ENCODE results near the gene NDUFS2.

NDUFS2 gene

GRCh38 chr1:161172776-161173376 is 29.3 kb upstream of the NDUFS2 start:
- DNase-seq: no peak

DNA sequence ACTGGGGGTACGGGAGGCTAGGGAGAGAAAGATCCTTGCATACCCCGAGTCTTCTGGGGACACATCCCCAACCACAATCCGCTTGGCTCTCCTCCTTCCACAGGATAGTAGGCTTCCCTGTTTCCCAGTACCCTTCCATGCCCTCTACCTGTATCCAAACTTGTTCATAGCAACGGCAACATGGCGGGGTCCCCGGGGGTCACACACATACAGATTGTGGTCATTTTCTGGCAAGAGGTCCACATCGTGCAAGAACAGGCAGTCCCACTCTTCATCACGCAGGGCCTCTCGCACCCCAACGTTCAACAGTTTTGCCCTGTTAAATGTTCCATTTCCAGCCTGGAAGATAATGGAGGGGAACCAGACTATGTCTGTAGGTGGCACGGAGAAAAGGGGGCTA is 28.5 kb upstream of the NDUFS2 start:
- no peak for DNase-seq

GRCh38 chr1:161174911-161175310 is 27.3 kb upstream of the NDUFS2 start:
- no peak for DNase-seq

DNA sequence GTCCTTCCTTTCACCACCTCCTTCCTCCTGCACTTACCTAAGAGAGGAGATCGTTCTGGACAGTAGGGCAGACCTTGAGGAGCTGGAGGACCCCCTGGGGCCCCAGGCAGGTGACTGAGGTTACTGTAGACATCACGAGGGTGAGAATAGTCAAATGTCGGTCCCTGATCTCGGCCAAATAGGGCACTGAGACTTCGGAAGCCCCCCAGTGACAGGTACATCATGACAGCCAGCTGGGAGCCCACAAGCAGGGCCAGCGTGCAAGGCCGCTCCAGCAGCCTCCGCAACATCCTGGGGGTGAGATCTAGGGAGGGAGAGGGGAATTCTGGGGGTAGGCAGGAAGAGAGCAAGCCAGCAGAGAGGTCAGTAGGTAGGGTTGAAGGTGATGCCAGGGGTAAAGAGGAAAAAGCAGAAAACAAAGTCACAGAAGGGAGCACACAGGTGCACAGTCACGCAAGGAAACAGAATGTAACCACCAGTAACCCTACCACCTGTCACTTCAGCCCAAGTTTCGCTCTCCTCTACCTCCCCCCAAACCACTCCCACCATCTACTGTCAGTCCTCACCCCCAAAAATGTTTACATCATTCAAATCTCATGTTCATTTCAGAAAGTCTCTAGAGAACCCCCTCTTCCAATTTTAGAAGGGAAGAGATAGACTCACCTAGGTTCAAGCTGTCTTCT is 26.3 kb upstream of the NDUFS2 start:
- no peak for DNase-seq

DNA sequence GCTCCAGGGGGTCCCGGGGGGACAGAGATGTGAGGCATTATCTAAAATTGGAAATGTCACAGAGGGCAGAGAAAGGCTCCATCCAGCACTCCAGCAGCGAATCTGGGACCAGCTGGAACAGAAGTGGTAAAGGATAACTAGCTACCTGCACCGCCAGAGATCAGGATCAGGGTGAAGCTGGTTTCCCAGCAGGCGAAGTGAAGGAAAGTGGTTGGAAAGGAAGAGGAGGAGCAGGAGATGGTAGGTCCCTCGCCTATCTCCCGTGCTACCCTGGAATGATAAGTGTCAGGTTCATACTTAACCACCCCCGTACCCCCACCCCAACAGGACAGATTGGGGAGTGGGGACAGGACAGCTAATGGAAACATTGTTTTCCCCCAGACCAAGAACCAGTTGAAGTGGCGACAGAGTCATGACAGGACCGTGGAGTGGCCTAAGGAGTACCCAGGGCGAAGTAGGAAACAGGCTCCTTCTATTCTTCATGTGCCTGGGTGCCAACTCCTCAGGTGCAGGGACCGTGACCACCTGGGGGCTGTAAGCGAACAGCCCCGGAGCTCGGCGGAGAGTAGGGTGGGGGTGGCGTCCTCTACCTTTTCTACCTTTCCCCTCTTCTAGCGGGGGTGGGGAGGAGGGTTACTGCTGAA is 25.6 kb upstream of the NDUFS2 start:
- no peak for DNase-seq

DNA sequence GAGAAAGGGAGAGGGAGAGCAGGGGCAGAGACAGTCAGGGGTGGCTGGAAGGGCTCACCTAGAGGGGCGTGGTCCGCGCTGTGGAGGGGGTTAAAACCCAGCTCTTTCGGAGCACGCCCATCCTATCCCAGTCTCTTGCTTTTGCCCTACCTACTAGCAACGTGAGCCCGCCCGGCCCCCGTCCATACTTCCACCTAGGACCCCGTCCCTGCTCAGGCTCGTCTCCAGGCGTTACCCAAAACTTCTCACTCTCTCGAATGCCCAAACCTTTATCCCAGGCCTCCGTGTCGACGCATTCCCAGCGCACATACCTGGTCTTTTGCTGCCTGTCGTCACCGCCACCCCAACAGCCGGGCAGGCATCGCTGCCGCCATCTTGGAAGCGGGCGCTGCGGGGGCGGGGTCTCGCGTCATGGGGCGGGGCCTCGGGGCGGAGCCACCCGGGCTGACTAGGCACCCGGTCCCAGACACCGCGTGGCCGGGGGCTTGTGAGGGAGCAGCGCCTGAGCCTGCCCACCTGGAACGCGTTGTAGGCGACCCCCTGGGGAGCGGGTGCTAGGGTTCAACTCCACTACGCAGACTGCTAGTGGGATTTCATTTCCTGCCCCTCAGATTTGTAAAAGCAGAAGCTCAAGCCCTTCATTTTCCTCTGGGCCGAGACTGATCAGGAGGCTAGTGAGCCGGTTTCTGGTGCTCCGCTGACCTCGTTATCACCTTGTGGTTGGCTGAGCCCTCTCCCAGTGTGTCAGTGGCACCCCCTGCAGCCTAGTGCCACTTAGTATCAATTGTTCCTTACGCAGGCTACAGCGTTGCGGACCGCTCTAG is 24.8 kb upstream of the NDUFS2 start, which contains the start of gene B4GALT3:
Gene B4GALT3, minus strand, starts transcription at position 396 of the 824 bp plus-strand sequence. CDS start 1,447 bp downstream, outside the sequence.
- DNase-seq: peak; percentile 47 to 90 (median 82)

DNA sequence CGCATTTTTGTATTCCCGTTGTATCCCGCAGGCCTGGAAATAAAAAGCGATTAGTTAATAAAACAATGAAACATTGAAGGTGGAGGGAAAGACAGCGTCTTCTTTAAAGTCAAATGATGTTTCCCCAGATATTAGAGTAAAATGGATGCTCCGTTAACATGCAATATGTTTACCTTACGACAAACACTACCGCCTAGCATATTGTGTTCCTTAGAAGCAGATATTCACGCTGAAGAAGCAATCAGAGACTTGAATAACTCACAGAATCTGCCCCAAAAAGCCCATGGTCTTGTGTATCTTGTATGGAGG is 24.3 kb upstream of the NDUFS2 start:
- no peak for DNase-seq

- DNase-seq: no peak
Observed at GRCh38 chr1:161179698-161180097, 22.5 kb upstream of the NDUFS2 start.

- DNase-seq: no peak
Observed at GRCh38 chr1:161180639-161181038, 21.5 kb upstream of the NDUFS2 start.

GRCh38 chr1:161182214-161182613 is 20.0 kb upstream of the NDUFS2 start:
- no peak for DNase-seq

DNA sequence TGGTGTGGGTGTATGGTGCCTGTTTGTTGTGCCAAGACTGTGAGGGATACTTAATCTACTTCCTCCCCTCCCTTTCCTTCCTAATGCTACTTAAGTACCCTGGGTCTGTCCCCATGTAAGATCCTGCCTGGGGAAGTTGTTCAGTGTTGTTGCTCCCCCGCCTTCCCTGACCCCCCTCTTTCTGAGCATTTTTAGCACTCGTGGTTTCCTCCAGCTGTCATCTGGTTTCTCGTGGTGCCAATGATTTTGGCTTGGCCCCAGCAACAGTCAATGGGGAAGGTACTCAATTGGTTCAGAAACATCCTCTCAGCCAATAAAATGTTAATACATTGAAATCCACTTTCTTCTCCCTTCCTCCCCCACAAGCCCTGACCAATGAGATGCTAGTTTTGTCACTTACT is 16.9 kb upstream of the NDUFS2 start:
- peak in 11 of 14 donors; percentile 18 to 64 (median 47) for DNase-seq

DNA sequence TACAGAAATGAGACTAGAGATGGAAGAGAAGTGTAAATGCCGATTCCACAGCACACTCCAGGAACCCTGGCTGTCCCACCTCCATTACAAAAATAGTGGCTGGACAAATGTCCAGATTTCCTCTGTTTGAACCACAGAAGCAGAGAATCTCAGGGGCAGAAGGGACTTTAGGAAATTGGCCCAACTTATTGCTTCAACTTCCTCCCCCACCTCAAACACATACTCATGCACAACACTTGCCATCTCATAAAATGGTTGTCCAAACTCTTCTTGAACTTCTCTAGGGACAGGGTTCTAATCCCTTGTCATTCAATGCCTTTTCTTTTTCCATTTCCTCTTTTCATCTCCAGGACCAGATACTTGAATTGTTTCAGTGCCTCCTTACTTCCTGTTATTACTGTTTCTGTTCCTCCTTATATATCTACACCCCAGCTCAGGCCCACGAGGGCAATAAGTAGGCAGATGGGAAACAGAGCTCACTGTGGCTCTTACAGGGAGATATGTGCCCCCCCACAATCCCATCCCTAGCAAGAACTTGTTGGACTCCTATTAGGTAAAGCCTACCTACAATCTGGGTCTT is 16.3 kb upstream of the NDUFS2 start:
- peak in 3 of 14 donors; percentile 9 to 26 (median 18) for DNase-seq

DNA sequence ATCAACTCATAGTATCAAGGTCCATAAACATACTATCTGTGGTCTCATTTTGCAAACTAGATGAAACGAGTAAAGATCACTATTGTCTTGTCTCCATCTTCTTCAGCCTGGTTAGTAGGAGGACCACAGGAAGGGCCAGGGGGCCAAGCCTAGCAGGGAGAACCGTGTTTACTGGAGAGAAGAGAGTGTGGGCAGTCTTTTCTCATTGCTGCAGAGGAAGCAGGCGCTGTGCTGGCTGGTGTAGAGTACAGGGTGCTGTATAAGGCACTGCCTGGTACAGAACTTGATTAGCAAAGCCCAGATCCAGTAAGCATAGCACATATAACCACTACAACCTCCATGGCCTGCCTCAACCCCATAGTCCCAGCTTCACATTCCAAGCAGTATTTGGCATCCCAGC is 14.9 kb upstream of the NDUFS2 start:
- DNase-seq: peak in 3 of 14 donors; percentile 12 to 48 (median 17)

DNA sequence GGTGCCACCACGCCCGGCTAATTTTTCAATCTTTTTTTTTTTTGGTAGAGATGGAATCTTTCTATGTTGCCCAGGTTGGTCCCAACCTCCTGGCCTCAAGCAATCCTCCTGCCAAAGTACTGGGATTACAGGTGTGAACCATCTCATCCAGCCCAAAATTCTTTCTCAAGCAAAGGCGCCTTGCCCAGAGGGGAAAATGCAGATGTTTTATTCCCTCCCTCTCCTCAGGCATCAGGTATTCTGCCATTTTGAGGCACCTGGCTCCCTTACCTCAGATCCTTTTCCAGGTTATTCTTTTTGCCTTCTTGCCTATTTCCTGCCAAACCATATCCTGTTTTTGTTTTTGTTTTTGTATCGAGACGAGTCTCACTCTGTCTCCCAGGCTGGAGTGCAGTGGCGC is 13.8 kb upstream of the NDUFS2 start:
- no peak for DNase-seq

GRCh38 chr1:161189036-161189435 is 13.1 kb upstream of the NDUFS2 start:
- DNase-seq: no peak

DNA sequence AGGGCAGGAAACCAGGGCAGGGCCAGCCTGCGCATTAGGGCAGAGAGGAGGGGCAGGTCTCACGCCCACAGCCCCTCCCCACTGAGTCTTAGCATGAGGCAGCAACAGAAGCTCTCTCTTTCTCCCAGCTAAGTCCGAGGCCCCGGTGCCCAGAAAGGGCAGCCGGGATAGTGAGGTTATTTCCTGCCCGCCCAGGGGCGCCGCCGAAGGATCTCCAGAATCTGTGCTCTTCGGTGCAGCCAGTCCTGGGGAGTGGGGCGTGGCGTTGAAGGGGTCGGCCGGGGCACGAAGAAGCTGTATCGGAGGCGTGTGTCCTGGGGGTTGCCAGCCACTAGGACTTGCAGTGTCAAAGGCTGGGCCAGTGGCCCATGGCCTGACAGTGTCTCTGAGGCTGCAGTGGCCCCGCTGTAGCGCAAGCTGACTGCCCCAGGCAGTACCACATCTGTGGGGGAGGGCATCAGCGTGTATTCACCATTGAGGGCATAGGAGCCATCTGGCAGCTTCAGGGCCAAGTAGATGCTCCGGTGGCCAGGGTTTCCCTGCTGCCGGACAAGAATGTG is 11.1 kb upstream of the NDUFS2 start:
- peak in 5 of 14 donors; percentile 14 to 47 (median 31) for DNase-seq

GRCh38 chr1:161191971-161192370 is 10.2 kb upstream of the NDUFS2 start:
- DNase-seq: peak in 1 of 14 donors; percentile 15

DNA sequence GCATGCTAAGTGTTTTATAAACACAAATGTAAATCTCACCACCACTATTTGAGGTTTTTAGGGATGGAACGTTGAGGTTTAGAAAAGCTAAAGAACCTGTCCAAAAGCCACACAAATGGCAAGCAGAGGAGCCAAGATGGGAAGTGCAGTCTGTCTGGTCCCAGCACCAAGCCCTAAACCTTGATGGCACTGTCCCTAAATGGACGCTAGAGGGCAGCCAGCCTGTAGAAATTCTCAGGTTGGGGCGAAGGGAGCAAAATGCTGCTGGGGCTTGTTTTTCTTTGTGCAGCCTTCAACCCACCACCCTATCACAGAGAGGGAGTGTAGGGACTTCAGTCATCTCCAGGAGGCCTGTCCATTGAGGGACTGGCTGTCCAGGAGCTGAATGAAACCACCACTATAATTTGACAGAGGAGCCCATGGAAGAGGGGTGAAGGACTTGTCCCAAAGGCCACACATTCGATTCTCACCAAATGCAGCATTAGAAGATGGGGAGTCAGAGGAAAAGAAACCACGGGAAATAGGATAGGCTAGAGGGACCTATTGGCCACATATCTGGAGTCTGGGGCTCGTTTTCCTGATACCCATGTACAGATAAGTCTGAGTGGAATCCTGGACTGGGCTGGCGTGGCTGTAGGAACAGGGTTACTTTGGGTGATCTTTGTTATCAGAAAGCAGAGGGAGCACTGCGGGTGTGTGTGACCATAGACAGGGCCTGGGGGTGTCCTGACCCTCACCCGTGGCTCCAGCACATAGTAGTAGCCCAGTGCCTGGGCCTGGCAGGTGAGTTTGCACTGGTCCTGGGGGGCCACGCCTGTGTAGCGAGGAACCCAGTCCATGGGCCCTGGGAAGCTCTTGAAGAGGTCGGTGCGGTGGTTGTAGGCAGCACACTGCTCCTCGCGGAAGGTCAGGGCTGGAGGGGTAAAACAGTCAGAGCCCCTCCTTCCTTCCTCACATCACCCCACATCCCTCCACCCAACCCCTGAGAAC is 9.4 kb upstream of the NDUFS2 start:
- peak in 10 of 14 donors; percentile 6 to 63 (median 44) for DNase-seq

DNA sequence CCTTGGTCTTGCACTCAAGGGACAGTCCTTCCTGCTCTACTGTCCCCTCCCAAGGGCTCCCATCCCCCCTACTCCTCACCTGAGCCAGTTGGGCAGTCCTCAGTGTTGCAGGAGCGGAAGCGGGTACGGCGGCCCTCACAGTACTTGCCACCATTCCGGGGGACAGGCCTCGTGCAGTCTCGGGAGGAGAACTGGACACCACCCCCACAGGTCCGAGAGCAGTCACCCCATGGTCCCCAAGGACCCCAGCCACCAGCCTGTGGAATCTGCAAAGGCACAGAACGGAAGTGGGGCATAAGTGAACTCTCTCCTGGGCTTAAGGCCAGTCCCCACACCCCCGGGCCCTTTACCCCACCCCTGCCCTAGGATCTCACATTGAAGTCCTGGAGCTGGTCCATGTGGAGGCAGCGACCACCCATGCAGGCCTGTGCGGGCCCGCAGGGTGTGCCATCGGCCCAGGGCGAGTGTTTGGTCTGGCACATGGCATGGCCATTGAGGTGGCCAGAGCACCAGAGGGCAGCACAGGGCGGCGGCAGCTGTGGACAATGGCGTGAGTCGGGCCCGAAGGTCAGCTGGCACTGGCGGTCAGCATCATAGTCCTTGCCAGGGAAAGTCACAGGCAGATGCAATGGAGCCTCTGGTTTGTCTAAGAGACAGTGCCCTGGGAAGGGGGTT is 8.5 kb upstream of the NDUFS2 start:
- peak in 12 of 14 donors; percentile 11 to 88 (median 72) for DNase-seq

GRCh38 chr1:161195171-161195570 is 7.0 kb upstream of the NDUFS2 start:
- DNase-seq: peak in 4 of 14 donors; percentile 16 to 37 (median 24)
